Spleen (tissue), 7 donors: Measurements from ENCODE around the gene CCDC78.

Experiments
- CTCF ChIP-seq, 11 experiments: fragments of 200-600 bp in 7 of 11; fragments of 450-650 bp in 4 of 11; sonication (generic) in 4 of 11; IDR thresholded peaks in 8 of 11; conservative IDR thresholded peaks in 3 of 11; 1 replicate in 7 of 11; 2 replicates in 4 of 11; pipeline versions ENCODE4 v1.4.0 to v1.8.0; 2016 to 2021; ENCODE audit warnings: antibody characterized with exemption in 11 of 11, inconsistent platforms in 4 of 11, mild to moderate bottlenecking in 1 of 11
- POLR2A ChIP-seq, 3 donors: fragments of 450-650 bp; IDR thresholded peaks; one replicate each; pipeline ENCODE4 v1.5.1; 2017; ENCODE audit warnings: antibody characterized with exemption in 3 of 3, mild to moderate bottlenecking in 1 of 3
- POLR2AphosphoS5 ChIP-seq, 3 donors: sonication (generic); formaldehyde crosslinking; IDR thresholded peaks; one replicate each; pipeline ENCODE4 v1.5.1; 2017; ENCODE audit warnings: antibody characterized with exemption in 3 of 3
- donor health status: DM: no; HTN: no; CAD: no; lungs with moderate emphysema.
- donor health status: DM: no; HTN: no; CAD: no.
- donor health status: DM: no; HTN: no; CAD: no.

DNA sequence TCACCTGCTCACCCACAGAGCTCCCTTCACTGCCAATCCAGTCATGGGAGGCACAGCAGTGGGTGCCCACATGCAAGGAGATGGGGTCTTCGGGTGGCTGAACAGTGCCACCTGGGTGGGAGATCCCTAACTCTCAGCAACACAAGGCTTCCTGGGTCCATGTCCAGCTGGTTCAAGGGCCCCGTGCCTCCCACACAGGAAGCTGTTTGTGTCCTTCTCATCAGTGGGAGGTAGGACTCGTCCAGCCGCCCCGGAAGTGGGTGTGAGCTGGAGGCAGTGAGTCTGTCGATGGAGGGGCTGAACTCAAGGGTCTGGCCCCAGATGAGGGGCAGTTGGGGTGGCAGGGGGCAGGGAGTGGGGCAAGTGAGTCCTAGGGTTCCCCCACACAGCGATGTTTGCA is 22.2 kb downstream of the CCDC78 start:
- TF ChIP-seq CTCF (IDR thresholded peaks at IDR 0.05 in 8 of 11, conservative IDR thresholded peaks at IDR 0.05 in 3 of 11) (no peak), POLR2AphosphoS5 (IDR thresholded peaks at IDR 0.05) (no peak), POLR2A (IDR thresholded peaks at IDR 0.05) (no peak)
